DOHH2 (cell line): Measurements from ENCODE around the gene COL9A2.

ENCODE experiments used
- H3F3A ChIP-seq: fragments of 200-600 bp; sonication (generic), shearing (Covaris generic); 2 replicates; pipeline ENCODE4 v1.6.0; 2016; ENCODE audit warnings: antibody characterized with exemption, mild to moderate bottlenecking; ENCODE audit not compliant: control insufficient read depth, insufficient read depth
- H3K27ac ChIP-seq: fragments of 200-600 bp; sonication (generic); 2 replicates; pipeline ENCODE4 v1.5.1; 2014; ENCODE audit warnings: low read depth, mild to moderate bottlenecking, low read length, moderate library complexity
- H3K27me3 ChIP-seq: fragments of 200-600 bp; sonication (generic); 2 replicates; pipeline ENCODE4 v1.6.1; 2014; ENCODE audit warnings: mild to moderate bottlenecking, low read length, mixed read lengths; ENCODE audit not compliant: control insufficient read depth
- H3K36me3 ChIP-seq: fragments of 200-600 bp; sonication (generic); 2 replicates; pipeline ENCODE4 v1.6.1; 2014; ENCODE audit warnings: mild to moderate bottlenecking, low read length, moderate library complexity, mixed read lengths; ENCODE audit not compliant: control insufficient read depth
- H3K4me1 ChIP-seq: fragments of 200-600 bp; sonication (generic); 2 replicates; pipeline ENCODE4 v1.6.1; 2014; ENCODE audit warnings: mild to moderate bottlenecking, low read length, mixed read lengths; ENCODE audit not compliant: control insufficient read depth
- H3K4me2 ChIP-seq: fragments of 200-600 bp; sonication (generic); 2 replicates; pipeline ENCODE4 v1.6.0; 2014; ENCODE audit warnings: mild to moderate bottlenecking, low read length, moderate library complexity
- H3K4me3 ChIP-seq: fragments of 200-600 bp; sonication (generic); 2 replicates; pipeline ENCODE4 v1.5.1; 2014; ENCODE audit warnings: mild to moderate bottlenecking, low read length, mixed read lengths
- H3K79me2 ChIP-seq: fragments of 200-600 bp; sonication (generic); 2 replicates; pipeline ENCODE4 v1.6.1; 2014; ENCODE audit warnings: mild to moderate bottlenecking, low read length, mixed read lengths; ENCODE audit not compliant: control insufficient read depth
- H3K9me2 ChIP-seq: fragments of 200-600 bp; sonication (generic); replicated peaks from 2 replicates; pipeline ENCODE4 v1.6.1; 2014; ENCODE audit warnings: mild to moderate bottlenecking, low read length, mixed read lengths; ENCODE audit not compliant: control insufficient read depth
- H3K9me3 ChIP-seq: fragments of 200-600 bp; sonication (generic); 2 replicates; pipeline ENCODE4 v1.6.1; 2014; ENCODE audit warnings: antibody characterized with exemption, low read length, mixed read lengths; ENCODE audit not compliant: control insufficient read depth, insufficient read depth
- H4K20me1 ChIP-seq: fragments of 200-600 bp; sonication (generic); 2 replicates; pipeline ENCODE4 v1.6.0; 2014; ENCODE audit warnings: low read depth, mild to moderate bottlenecking, antibody characterized with exemption, low read length, moderate library complexity; ENCODE audit not compliant: control insufficient read depth, insufficient read depth
- CTCF ChIP-seq: fragments of 200-600 bp; sonication (generic); IDR thresholded peaks from one replicate; pipeline ENCODE4 v1.5.1; 2014; ENCODE audit warnings: antibody characterized with exemption, mild to moderate bottlenecking, low read depth, low read length; ENCODE audit not compliant: poor library complexity, severe bottlenecking
- EZH2phosphoT487 ChIP-seq: fragments of 200-600 bp; sonication (generic); IDR thresholded peaks from 2 replicates; pipeline ENCODE4 v1.6.1; 2017; ENCODE audit warnings: borderline replicate concordance, mild to moderate bottlenecking, antibody characterized with exemption, low read length, moderate library complexity, mixed read lengths

Gene COL9A2

GRCh38 chr1:40299366-40300248 lies 17.5 kb downstream of the COL9A2 start:
- H3K9me3 ChIP-seq = no peaks in the 10 kb centered on the region
- no peaks in the 10 kb centered on the region for H3K79me2 ChIP-seq
- TF ChIP-seq EZH2phosphoT487 = no peak
- TF ChIP-seq CTCF = no peak
- no peaks in the 10 kb centered on the region for H3F3A ChIP-seq
- no peaks in the 10 kb centered on the region for H3K9me2 ChIP-seq
- no peak overlapping the region for H3K4me2 ChIP-seq
- no peaks in the 10 kb centered on the region for H3K36me3 ChIP-seq
- H4K20me1 ChIP-seq = no peaks in the 10 kb centered on the region
- peaks cover 10% of the 10 kb centered on the region for H3K27me3 ChIP-seq
- H3K27ac ChIP-seq = no peak overlapping the region
- H3K4me1 ChIP-seq = no peaks in the 10 kb centered on the region
- no peak overlapping the region for H3K4me3 ChIP-seq

- Histone ChIP-seq H3K36me3 (peaks cover 50% of the 10 kb centered on the region), H3K27me3 (no peaks in the 10 kb centered on the region), H3K9me2 (no peaks in the 10 kb centered on the region), H3K4me2 (no peak overlapping the region), H4K20me1 (no peaks in the 10 kb centered on the region), H3K27ac (no peak overlapping the region), H3K4me3 (no peak overlapping the region), H3F3A (peaks cover 3% of the 10 kb centered on the region; the same call in 1 of the 2 replicates), H3K4me1 (0 out of 2 replicates have a peak, but pooled peaks cover 5% of the 10 kb centered on the region), H3K9me3 (no peaks in the 10 kb centered on the region), H3K79me2 (no peaks in the 10 kb centered on the region)
- no peak for TF ChIP-seq EZH2phosphoT487
- no peak for TF ChIP-seq CTCF
Observed at GRCh38 chr1:40291293-40291692, 25.8 kb downstream of the COL9A2 start.

GRCh38 chr1:40281853-40282252 lies 35.2 kb downstream of the COL9A2 start:
- Histone ChIP-seq H3K9me2 (no peaks in the 10 kb centered on the region), H3K79me2 (no peaks in the 10 kb centered on the region; the same call in 1 of the 2 replicates), H3K27me3 (no peaks in the 10 kb centered on the region), H3F3A (0 out of 2 replicates have a peak, but pooled peaks cover 4% of the 10 kb centered on the region), H3K9me3 (no peaks in the 10 kb centered on the region), H4K20me1 (no peaks in the 10 kb centered on the region), H3K27ac (no peak overlapping the region), H3K4me3 (no peak overlapping the region), H3K36me3 (peaks cover 31% of the 10 kb centered on the region), H3K4me1 (no peaks in the 10 kb centered on the region), H3K4me2 (no peak overlapping the region)
- TF ChIP-seq CTCF (no peak), EZH2phosphoT487 (no peak)
